GM10248 (cell line): ENCODE data around the gene SPON1.

ENCODE experiments used
- CTCF ChIA-PET: fragments of 300-600 bp; sonication (Branson Sonifier 250); formaldehyde crosslinking; extraction: SDS; loops from one replicate; lab custom pipeline; 2021; ENCODE audit warnings: antibody characterized with exemption; lab: Yijun Ruan, JAX
- POLR2A ChIA-PET: fragments of 350-650 bp; sonication (Branson Sonifier 250); formaldehyde crosslinking; extraction: SDS; loops from one replicate; lab custom pipeline; 2020; ENCODE audit warnings: antibody characterized with exemption; lab: Yijun Ruan, JAX
- DNase-seq: peaks from one replicate; pipeline ENCODE4 v3.0.0; 2012; ENCODE audit errors: extremely low spot score
- TF ChIP-seq, protein P1 (sequence below): IDR thresholded peaks from 2 replicates; pipeline ENCODE4 v1.5.1; 2012; ENCODE audit warnings: mild to moderate bottlenecking, low read depth; ENCODE audit errors: extremely low read depth, missing control alignments, control extremely low read depth

Gene SPON1

DNA sequence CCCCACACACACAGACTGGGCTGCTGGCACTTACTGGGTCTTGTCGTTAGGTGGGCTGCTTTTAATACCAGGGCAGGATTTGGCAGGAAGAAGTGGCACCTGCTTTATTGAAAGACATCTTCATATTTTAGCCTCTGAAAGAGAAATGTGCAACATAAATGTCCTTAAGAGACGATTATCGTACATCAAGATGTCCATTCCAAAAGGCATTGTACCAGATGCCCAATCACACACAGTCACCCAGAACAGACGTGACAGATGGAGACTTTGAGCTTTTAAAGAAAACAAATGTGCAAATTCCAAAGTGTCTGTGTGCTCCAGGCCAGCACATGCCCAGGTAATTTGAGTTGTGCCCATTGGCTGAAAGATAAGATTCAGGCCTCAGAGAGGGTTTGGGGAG is 240.8 kb downstream of the SPON1 start:
- TF ChIP-seq, protein P1, sequence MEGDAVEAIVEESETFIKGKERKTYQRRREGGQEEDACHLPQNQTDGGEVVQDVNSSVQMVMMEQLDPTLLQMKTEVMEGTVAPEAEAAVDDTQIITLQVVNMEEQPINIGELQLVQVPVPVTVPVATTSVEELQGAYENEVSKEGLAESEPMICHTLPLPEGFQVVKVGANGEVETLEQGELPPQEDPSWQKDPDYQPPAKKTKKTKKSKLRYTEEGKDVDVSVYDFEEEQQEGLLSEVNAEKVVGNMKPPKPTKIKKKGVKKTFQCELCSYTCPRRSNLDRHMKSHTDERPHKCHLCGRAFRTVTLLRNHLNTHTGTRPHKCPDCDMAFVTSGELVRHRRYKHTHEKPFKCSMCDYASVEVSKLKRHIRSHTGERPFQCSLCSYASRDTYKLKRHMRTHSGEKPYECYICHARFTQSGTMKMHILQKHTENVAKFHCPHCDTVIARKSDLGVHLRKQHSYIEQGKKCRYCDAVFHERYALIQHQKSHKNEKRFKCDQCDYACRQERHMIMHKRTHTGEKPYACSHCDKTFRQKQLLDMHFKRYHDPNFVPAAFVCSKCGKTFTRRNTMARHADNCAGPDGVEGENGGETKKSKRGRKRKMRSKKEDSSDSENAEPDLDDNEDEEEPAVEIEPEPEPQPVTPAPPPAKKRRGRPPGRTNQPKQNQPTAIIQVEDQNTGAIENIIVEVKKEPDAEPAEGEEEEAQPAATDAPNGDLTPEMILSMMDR, result no peak
- no peak for DNase-seq
- ChIA-PET CTCF (interaction anchor here (2.0 to 2.3 kb wide), 2 partner anchors 9 to 13 kb away, joined by 5 to 7 read pairs; no protein-coding TSS in a partner anchor), POLR2A (no interaction called here)

DNA sequence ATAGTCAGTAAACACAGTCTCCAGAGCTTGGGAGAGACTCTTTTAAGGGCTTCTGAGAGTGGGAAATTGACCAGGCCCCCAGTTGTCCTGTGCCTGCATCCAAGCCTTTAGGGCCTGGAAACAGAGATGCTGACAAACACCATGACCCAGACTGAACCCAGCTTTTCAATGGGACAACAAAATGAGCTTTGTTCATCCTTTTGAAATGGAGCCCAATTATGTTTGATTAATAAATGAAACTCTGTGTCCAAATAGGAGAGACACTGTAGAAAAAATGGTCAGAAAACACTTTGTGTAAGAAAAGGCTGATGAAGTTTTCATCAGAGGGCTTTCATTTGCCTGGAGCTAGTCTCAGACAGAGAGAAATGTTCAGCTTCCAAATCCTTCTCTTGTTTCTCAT is 250.5 kb downstream of the SPON1 start:
- POLR2A ChIA-PET, result no interaction called here
- TF ChIP-seq, protein P1, result no peak
- DNase-seq, result no peak
- CTCF ChIA-PET, result interaction anchor here (1.3 kb wide), 1 partner anchor 14 kb away, joined by 4 read pairs; no protein-coding TSS in a partner anchor

DNA sequence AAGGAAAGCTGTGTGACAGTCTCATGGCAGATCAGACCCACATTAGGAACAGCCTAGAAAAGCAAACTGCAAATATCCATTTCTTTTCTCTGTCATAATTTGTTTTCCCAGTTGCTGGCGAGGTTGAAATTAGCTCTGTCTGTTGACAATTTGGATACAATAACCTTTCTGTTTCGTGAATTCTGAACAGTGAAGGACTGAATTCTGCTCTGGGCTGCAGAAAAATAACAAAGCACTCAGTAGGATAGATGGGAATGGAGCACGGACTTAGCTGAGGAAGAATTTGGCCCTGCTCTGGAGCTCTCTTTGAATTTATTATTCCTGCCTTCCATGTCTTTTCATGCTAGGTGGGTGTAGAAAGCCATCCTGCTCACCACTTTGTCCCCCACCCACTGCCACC is 256.2 kb downstream of the SPON1 start:
- CTCF ChIA-PET, result interaction anchor here (0.8 to 3.3 kb wide), 2 partner anchors 8 to 29 kb away, joined by 3 to 11 read pairs; no protein-coding TSS in a partner anchor
- DNase-seq, result no peak
- POLR2A ChIA-PET, result no interaction called here
- TF ChIP-seq, protein P1, result no peak

DNA sequence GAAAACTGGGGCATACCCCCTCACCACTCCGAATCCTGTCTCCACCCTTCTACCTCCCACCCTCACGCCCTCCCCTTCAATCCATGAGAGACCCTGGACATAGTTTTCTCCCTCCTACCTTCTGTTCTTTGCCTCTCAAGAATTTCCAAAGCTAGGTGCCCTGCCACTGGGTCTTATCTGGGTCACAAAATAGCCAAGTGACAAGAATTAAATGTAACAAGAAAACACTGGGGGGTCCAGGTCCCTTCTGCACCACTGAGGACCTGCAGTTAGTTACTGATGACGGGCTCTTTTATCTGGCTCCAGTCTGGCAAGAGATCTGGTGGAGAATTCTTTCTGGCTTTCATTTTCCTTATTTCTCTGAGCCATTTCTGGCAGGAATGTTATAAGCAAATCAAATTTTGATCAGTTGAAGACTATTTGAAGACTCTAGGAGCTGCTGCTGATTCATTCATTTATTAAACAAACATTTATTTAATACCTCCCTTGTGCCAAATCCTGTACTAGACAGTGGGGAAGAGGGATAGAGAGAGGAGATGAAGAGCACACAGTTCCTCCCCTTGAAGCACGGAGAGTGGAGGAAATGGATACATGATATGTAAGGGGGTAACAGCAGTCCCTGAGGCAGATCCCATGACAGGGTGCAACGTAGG is 261.2 kb downstream of the SPON1 start:
- ChIA-PET CTCF (interaction anchor here (0.9 kb wide), 1 partner anchor 22 kb away, joined by 3 read pairs; no protein-coding TSS in a partner anchor), POLR2A (no interaction called here)
- no peak for DNase-seq
- TF ChIP-seq, protein P1, result no peak

DNA sequence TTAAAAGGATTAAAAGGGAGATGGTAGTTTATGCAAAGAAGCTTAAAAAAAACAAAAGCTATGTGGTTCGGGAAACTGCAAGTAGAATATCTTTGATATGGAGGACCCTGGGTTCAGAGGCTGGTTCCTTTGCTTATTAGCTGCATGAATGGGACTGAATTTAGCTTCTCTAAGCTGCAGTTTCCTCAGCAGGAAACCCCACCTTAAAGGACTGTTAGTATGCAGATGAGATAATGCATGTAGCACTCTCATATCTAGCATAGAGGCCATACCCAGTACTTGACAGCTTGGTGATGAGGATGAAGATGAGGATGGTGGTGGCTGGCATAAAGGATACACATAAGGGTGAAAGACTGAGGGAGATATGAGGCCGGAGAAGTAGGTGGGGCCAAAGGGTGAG is 261.9 kb downstream of the SPON1 start:
- TF ChIP-seq, protein P1, result no peak
- DNase-seq, result no peak
- ChIA-PET CTCF (interaction anchor here (0.9 kb wide), 1 partner anchor 22 kb away, joined by 3 read pairs; no protein-coding TSS in a partner anchor), POLR2A (no interaction called here)

DNA sequence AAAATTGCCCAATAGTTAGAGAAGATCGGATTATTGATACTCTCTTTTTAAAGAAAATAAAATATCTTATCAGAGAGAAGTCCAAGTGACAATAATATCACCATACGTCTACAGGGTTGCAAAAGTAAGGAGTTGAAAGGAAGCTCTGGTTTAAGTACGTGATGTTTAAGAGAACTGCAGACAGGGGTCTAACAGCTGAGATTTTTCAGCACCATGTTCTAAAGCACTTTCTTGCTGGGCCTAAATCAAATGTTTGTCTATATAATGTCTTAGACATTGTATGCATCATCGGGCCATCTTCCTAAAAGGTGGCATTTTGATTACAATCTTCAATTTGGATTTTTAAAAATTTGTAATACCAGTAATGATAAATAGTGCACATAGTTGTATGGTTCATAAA is 263.1 kb downstream of the SPON1 start:
- TF ChIP-seq, protein P1, result no peak
- no peak for DNase-seq
- CTCF ChIA-PET, result interaction anchor here (1.4 to 3.8 kb wide), 2 partner anchors 8 to 15 kb away, joined by 4 to 11 read pairs; no protein-coding TSS in a partner anchor
- POLR2A ChIA-PET, result no interaction called here
